Astrocyte of the spinal cord (primary cell): ENCODE results near the gene ANGPTL3.
A peak's percentile ranks its signal among the peaks of the same experiment; 100 is the strongest.

Experiments used
- DNase-seq: peaks from one replicate; pipeline ENCODE4 v3.0.0; 2011; ENCODE audit warnings: low read depth, low spot score
- H3K4me3 ChIP-seq: 2 replicates; pipeline ENCODE4 v1.5.1; 2011; ENCODE audit warnings: low read depth, mild to moderate bottlenecking, low read length, moderate library complexity
- CTCF ChIP-seq: IDR thresholded peaks from 2 replicates; pipeline ENCODE4 v1.5.1; 2012; ENCODE audit warnings: low read depth, mild to moderate bottlenecking, low read length, inconsistent platforms
- in situ Hi-C: cut with HindIII; loops from 2 replicates; pipeline ENCODE4 v1.10.0; 2017; ENCODE audit warnings: low sequenced_read_pairs

ANGPTL3 gene

DNA sequence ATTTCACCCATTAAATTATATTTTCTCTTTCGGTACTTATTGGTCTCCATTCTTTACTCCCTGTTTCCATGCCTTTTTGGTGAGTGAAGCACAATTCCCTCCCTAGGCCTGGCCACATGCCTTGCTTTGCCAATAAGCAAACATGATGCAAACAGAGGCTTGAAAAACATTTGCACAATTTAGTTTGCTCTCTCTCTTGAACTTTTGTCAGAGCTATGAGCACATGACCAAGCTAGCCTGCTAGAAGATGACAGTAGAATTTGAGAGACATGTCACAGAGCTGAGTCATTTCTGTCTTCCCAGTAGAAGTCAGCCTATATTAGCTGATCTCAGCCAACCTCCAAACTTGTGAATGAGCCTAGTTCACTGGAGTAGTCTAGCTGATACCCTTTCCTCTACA is 24.6 kb downstream of the ANGPTL3 start:
- in situ Hi-C loops = no loop called here
- TF ChIP-seq CTCF = no peak
- DNase-seq = peak; percentile 81
- no peak overlapping the region for H3K4me3 ChIP-seq

DNA sequence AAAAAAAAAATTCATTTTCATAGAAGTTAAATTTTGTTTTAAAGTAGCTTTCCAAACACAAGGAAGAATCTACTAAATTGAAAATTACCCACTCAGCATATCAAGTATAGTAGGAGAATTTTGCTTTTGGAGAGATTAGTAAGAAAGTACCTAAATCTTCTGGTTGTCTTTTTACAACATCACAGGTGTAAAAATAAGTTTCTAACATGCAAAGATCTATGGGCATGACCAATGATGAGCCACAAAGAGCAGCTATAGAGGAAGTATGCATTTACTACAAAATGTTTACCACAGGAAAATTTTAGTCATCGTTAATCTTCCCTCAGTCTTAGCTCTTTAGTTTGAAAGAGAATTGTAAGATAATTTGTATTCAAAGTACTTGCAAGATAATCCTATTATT is 28.1 kb downstream of the ANGPTL3 start:
- in situ Hi-C loops = no loop called here
- no peak for TF ChIP-seq CTCF
- DNase-seq = no peak
- H3K4me3 ChIP-seq = no peak overlapping the region

DNA sequence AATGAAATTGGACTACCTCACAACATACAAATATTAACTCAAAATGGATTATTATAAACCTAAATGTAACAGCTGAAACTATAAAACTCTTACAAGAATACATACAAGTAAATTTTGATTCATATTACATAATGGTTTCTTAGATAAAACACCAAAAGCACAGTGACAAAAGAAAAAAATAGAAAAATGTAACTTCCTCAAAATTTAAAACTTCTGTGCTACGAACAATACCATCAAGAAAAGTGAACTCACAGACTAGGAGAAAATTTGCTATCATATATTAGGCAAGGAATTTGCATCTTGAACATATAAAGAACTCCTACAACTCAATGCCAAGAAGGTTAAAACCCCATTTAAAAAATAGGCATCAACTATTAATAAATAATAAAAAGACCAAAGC is 31.2 kb downstream of the ANGPTL3 start:
- no peak overlapping the region for H3K4me3 ChIP-seq
- in situ Hi-C loops = no loop called here
- no peak for DNase-seq

GRCh38 chr1:62637392-62638105 is 40.2 kb downstream of the ANGPTL3 start:
- TF ChIP-seq CTCF = no peak
- DNase-seq = no peak
- H3K4me3 ChIP-seq = no peak overlapping the region
- in situ Hi-C loops = no loop called here

More for the DNA sequence above, 31.2 kb downstream of the ANGPTL3 start:
- TF ChIP-seq CTCF = no peak

DNA sequence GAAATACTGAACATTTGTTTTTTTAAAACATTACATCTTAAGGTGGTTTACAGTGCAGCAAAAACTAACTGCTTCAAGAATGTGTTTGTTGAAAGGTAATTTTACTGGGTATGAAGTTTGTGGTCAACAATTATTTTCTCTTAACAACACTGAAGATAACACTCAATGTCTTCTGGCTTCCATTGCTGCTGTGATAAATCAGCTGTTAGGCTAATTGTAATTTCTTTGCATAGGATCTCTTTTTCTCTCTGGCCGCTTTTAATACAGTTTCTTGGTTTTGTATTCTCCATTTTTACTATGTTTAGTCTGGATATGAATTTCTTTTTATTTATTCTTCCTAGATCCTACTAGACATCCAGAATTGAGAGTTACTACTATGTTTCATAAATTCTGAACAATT is 46.0 kb downstream of the ANGPTL3 start:
- in situ Hi-C loops = no loop called here
- DNase-seq = no peak
- TF ChIP-seq CTCF = no peak
- H3K4me3 ChIP-seq = no peak overlapping the region

DNA sequence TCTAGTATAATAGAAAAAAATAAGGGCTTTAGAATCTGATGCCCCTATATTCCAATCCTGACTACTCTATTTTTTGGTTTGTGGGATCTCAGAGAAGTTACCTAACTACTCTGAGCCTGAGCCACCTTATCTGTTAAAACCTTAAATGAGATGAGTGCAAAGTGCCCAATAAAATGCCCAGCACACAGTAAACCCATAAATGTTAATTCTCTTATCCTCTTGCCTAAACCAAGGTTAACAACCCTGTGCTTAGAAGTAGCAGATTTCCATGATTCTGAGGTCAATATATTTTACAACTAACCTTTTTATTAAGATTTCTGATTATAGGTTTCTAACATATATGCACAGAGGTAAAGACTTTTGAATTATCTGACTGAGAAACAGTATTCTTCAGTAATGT is 55.1 kb downstream of the ANGPTL3 start:
- TF ChIP-seq CTCF = no peak
- no peak for DNase-seq

More for the DNA sequence above, 55.1 kb downstream of the ANGPTL3 start:
- in situ Hi-C loops = no loop called here
- no peak overlapping the region for H3K4me3 ChIP-seq
